DMS53 (cell line): ENCODE data around the gene RNF17.

ENCODE experiments used
- DNase-seq: peaks from one replicate; lab custom pipeline; 2025; lab: John Stamatoyannopoulos, UW

RNF17 gene

GRCh38 chr13:24861617-24862362 is 97.8 kb downstream of the RNF17 start:
- DNase-seq, result peak; percentile 33

GRCh38 chr13:24863748-24864540 is 100.0 kb downstream of the RNF17 start:
- DNase-seq, result no peak

GRCh38 chr13:24864579-24864978 is 100.6 kb downstream of the RNF17 start:
- no peak for DNase-seq

DNA sequence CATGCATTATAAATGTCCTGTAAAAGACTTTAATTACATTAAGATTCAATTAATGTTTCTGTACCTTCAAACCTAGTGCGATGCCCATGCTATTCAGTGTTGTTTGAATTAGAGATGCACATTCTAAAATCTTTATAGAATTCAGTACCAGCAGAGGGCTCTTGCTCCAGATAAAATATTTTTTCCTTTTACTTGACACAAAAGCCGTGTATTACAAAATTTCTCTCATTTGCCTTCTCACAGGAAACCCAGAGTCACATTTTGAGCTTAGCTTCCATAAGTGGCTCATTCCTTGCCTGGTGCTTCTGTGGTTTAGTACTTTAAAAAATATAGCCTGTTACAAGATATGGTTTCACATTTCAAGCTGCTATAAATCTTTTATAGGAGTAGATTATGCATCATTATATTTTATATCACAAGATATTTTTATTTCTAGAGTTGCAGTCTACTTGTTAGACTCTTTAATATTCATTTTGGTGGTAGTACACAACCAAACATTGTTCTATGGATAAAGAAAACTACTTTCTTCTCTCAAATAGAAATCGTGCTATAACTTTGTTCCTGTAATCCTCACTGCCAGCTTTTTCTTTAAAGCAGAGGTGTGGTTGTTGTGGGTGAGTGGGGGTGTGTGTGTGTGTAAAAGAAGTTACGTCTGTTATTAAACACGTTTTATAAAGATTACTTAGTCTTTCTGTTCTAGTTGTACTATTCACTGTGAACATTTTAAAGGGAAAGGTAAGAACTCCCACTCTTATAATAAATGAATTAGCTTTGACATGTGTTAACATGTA is 101.4 kb downstream of the RNF17 start:
- no peak for DNase-seq

- DNase-seq, result no peak
These were observed 102.5 kb downstream of the RNF17 start for GRCh38 chr13:24866488-24866887.

DNA sequence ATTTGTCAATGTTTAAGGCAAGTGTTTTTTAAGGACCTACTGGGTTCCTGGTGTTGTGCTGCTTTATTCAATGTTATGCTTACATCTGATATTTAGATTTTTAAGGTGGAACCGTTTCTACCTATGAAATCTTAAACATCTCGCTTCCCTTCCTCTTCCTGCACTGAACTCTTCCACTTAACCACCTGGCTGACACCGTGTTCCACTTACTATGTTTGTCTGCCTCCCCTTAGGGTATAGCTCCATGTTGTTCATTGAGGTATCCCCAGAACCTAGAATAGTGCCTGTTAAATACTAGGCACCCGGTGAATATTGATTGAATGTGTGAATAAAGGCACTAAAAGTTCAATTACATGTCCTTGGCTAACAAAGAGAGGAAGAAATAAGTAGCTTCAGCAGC is 104.9 kb downstream of the RNF17 start:
- DNase-seq, result no peak

- no peak for DNase-seq
These were observed 106.4 kb downstream of the RNF17 start for GRCh38 chr13:24870380-24870760.

DNA sequence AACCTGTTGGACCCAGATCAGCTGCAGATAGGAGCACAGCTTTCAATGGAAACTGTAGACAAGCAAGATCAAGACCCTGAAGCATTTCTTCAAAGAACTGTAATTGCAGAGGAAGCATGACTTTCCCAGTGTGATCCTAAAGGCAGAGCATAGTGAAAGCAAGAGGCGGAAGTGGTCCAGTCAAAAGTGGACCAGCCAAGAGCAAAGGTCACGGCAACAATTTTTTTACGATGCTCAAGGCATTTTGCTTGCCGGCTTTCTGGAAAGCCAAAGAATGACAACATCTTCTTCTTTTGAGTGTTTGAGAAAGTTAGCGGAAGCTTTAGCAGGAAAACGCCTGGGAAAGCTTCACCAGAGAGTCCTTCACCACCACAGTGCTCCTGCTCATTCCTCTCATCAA is 111.6 kb downstream of the RNF17 start:
- no peak for DNase-seq

- DNase-seq, result no peak
These were observed 113.6 kb downstream of the RNF17 start for GRCh38 chr13:24877531-24877930.

DNA sequence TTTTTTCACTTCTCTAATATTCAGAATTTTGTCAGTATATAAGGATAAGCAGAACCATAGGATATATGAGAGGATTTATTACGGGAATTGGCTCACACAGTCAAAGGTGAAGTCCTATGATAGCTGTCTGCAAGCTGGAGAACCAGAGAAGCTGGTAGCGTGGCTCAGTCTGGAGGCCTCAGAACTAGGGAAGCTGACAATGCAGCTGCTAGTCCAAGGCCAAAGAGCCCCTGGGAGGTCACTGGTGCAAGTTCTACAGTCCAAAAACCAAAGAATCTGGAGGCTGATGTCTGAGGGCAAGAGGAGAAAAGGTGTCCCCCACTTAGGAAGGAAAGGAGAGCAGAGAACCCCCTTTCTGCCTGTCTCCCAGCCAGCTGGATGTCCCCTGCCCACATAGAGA is 114.4 kb downstream of the RNF17 start:
- no peak for DNase-seq

- DNase-seq, result no peak
These were observed 118.7 kb downstream of the RNF17 start for GRCh38 chr13:24882665-24883064.

DNA sequence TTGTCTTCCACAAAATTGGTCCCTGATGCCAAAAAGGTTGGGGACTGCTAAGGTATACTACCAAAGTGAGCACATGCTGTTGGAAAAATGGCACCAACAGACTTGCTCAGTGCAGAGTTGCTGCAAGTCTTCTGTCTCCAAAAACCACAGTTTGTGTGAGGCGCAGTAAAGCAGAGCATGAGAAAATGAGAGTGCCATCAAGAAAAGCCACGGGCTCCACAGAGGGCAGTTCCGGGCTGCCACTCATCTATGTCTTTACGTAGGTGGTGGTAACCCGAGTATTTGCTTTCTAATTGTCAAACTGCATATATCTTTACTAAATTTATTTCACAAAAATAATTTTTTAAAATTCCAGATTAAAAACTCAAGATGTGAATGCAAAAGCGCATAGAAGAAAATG is 123.8 kb downstream of the RNF17 start:
- DNase-seq, result no peak

DNA sequence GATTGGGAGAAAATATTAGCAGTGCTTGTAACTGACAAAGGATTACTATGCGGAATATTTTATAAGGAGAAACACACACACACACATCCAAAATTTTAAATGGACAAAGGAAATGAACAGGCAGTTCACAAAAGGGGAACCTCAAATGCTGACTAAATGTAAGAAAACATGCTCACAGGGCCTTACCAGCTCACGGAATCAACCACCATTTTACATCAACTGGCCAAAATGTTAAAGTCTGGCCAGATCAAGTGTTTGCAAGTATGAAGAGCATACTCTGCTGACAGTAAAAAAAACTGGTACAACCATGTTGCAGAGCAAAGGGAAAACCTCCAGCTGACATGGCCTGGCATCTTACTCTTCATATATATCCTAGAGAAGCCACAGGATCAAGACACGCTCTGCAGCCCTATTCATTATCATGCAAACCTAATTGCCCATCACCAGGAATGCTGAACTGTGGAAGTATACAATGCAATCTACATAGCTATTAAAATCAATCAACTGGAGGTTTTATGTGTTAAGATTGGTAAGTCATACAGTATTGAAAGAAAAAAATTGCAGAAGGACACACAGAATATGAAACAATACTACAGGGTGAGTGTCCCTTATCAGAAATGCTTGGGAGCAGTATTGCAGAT is 124.4 kb downstream of the RNF17 start:
- no peak for DNase-seq

GRCh38 chr13:24890256-24890655 is 126.3 kb downstream of the RNF17 start:
- DNase-seq, result no peak

DNA sequence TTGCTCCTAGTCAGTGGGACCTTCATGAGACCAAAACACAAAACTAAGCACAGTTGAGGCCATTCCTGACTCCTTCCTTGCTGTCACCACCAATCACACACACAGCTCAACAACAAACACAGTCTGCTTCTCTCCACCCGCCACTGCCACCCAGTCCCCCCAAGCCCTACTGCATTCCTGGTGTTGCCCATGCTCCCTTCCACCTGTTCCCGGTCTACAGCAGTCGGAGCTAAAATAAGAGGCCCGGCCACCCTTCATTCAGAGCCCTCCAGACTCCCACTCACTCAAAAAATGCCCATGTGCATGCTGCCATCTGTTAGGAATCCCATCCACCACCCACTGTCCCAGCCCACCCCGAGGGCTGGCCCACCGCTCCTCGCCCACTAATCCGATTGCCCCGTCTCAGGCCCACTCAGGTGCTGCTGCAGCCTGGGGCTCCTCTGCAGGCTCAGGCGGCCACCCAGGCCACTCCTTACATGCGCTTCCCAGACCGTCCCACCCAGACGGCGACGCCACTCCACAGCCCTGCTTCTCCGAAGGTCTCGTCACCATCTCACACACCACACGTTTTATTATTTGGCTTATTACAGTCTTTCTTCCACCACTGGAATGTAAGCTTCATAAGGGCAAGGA is 127.6 kb downstream of the RNF17 start:
- DNase-seq, result no peak

GRCh38 chr13:24892829-24893228 is 128.9 kb downstream of the RNF17 start:
- DNase-seq, result no peak

- DNase-seq, result no peak
These were observed 129.9 kb downstream of the RNF17 start for GRCh38 chr13:24893863-24894262.

DNA sequence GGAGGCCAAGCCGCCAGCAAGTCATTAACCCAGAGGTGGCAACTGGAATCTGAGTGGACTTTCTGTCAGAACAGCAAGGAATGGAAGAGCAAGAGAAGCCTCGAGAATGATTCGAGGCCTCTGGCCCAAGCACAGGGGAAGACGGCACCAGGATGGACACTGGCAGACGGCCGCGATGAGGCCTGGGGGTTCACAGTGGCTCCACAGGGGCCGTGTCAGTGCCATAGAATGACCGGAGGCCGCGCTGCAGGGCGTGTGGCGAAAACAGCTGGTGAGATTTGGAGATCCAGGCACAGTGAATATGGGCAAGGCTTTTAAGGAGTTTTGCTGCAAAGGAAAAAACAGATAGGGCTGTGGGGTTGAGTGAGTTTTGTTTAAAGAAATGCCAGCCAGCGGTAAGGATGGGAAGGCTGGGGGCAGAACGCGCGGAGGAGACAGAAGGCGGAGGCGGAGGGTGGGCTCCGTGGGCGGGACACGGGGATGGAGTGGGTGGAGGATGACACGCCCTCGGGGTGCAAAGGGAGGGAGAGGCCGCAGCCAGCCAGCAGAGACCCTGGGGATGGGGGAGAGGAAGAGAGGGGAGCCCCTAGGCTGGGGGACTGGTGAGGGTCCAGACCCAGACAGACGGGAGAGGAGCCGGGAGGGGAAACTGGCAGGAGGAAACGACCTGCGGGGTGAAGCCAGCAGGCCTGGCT is 130.5 kb downstream of the RNF17 start:
- no peak for DNase-seq

DNA sequence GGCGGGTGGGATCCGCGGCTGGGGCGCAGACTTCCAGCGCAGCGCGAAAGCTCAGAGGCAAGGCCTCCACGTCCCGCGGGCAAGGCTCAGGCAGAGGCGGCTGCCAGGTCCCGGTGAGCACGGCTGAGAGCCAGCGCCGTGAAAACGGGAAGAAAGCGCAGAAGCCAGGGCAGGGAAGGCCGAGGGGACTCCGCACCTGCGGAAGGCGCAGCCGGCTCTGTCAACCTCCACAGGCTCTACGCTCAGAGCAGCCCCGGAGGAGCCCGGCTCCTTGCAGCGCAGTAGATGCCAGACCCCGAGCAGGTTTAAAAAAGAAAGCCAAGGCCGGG is 131.0 kb downstream of the RNF17 start:
- no peak for DNase-seq

GRCh38 chr13:24896061-24896460 is 132.1 kb downstream of the RNF17 start:
- DNase-seq, result no peak

DNA sequence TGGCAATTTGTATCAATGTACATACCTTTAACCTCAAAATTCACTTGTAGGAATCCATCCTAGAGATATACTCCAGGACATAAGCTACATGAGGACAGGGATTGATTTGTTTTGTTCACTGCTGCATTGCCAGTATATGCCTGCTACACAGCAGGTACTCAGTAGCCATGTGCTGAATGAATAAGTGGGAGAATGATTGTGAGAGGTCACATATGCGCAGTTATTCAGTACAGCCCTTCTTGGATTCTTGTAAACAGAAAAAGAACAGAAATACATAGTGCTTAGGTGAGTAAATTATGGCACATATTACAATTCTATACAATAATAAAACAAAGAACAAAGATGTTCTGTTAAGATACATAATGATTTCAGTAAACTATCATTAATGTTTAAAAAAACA is 133.3 kb downstream of the RNF17 start:
- no peak for DNase-seq
